Muscle layer of colon (tissue), 2 donors: ENCODE measurements around the gene GNRHR.

Experiments used
- H3K27ac ChIP-seq: one replicate; pipeline ENCODE4 v1.7.0; 2013; ENCODE audit warnings: low read depth, mild to moderate bottlenecking, low read length, moderate library complexity
- H3K27me3 ChIP-seq, 2 donors: one replicate each; pipeline ENCODE4 v1.7.0; 2013; ENCODE audit warnings: low read length in 2 of 2, mild to moderate bottlenecking in 2 of 2; ENCODE audit not compliant: insufficient read depth in 2 of 2, control insufficient read depth in 1 of 2
- H3K36me3 ChIP-seq: one replicate; pipeline ENCODE4 v1.7.0; 2013; ENCODE audit warnings: mild to moderate bottlenecking, low read length; ENCODE audit not compliant: insufficient read depth
- H3K4me1 ChIP-seq: one replicate; pipeline ENCODE4 v1.7.0; 2013; ENCODE audit warnings: mild to moderate bottlenecking, low read length; ENCODE audit not compliant: insufficient read depth
- H3K4me3 ChIP-seq, 2 donors: one replicate each; pipeline ENCODE4 v1.7.0; 2013; ENCODE audit warnings: low read length in 2 of 2, low read depth in 1 of 2, mild to moderate bottlenecking in 1 of 2, moderate library complexity in 1 of 2
- H3K9ac ChIP-seq: one replicate; pipeline ENCODE4 v1.7.0; 2013; ENCODE audit warnings: low read length
- H3K9me3 ChIP-seq: one replicate; pipeline ENCODE4 v1.7.0; 2013; ENCODE audit warnings: mild to moderate bottlenecking, low read length
- donor health status: abdominal sarcoma.
- donor health status: Adenocarcinoma of cecum.

The GNRHR gene

GRCh38 chr4:67727124-67727850 lies 26.9 kb downstream of the GNRHR start:
- Histone ChIP-seq H3K27ac (no peak overlapping the region), H3K9me3 (no peaks in the 10 kb centered on the region), H3K9ac (no peak overlapping the region), H3K4me3 (no peak overlapping the region), H3K4me1 (no peaks in the 10 kb centered on the region), H3K27me3 (no peaks in the 10 kb centered on the region), H3K36me3 (no peaks in the 10 kb centered on the region)

DNA sequence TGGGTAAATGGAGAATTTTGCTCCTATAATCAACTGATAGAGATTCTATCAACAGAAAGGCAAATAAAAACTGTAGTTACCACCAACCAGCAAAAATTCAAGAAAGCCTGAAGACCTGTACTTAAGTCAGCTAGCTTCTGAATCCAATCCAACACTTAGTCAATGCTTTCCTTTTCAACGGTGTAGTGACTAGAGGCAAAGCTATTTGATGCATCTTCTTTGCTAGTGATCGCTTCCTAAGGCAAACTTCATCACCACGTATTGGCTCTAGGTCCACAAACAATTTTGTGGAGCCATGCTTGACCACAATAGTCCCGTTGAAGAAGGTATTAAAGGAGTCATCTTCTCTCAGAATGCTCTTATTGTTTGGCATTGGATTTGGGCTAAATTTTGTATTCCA lies 28.2 kb downstream of the GNRHR start:
- Histone ChIP-seq H3K4me1 (no peaks in the 10 kb centered on the region), H3K27ac (no peak overlapping the region), H3K9ac (no peak overlapping the region), H3K9me3 (no peaks in the 10 kb centered on the region), H3K36me3 (no peaks in the 10 kb centered on the region), H3K27me3 (no peaks in the 10 kb centered on the region), H3K4me3 (no peak overlapping the region)

- H3K36me3 ChIP-seq: no peaks in the 10 kb centered on the region
- H3K27ac ChIP-seq: no peak overlapping the region
- H3K27me3 ChIP-seq: no peaks in the 10 kb centered on the region
- no peak overlapping the region for H3K4me3 ChIP-seq
- no peak overlapping the region for H3K9ac ChIP-seq
- no peaks in the 10 kb centered on the region for H3K9me3 ChIP-seq
- H3K4me1 ChIP-seq: no peaks in the 10 kb centered on the region
These were observed 29.1 kb downstream of the GNRHR start for GRCh38 chr4:67725132-67725531.

GRCh38 chr4:67723949-67724348 lies 30.2 kb downstream of the GNRHR start:
- no peak overlapping the region for H3K27ac ChIP-seq
- no peaks in the 10 kb centered on the region for H3K36me3 ChIP-seq
- no peaks in the 10 kb centered on the region for H3K4me1 ChIP-seq
- H3K4me3 ChIP-seq: no peak overlapping the region
- no peaks in the 10 kb centered on the region for H3K27me3 ChIP-seq
- no peak overlapping the region for H3K9ac ChIP-seq
- no peaks in the 10 kb centered on the region for H3K9me3 ChIP-seq

DNA sequence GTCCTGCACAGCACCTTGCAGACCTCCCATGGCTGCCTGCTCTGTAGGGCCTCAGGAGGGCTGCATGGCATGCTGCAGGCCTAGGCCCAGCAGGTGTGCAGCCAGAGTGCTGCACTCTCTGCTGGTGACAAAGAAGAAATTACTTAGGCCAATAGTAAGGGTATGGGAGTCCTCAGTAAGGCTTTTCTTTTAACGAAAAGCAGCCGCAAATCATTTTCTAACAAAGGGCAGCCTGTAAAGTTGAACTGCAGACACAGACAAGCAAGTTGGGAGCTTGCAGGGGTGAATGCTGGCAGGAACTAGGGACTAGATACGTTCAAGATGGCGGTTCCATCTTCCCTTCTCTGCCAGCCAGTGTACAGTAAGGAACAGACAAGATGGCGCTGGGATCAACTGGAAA lies 30.8 kb downstream of the GNRHR start:
- no peak overlapping the region for H3K27ac ChIP-seq
- H3K9ac ChIP-seq: no peak overlapping the region
- no peaks in the 10 kb centered on the region for H3K4me1 ChIP-seq
- H3K36me3 ChIP-seq: no peaks in the 10 kb centered on the region
- no peaks in the 10 kb centered on the region for H3K27me3 ChIP-seq
- H3K9me3 ChIP-seq: no peaks in the 10 kb centered on the region
- H3K4me3 ChIP-seq: no peak overlapping the region

GRCh38 chr4:67721770-67722597 lies 32.2 kb downstream of the GNRHR start:
- Histone ChIP-seq H3K4me1 (no peaks in the 10 kb centered on the region), H3K27me3 (no peaks in the 10 kb centered on the region), H3K4me3 (no peak overlapping the region), H3K9me3 (no peaks in the 10 kb centered on the region), H3K27ac (no peak overlapping the region), H3K9ac (no peak overlapping the region), H3K36me3 (no peaks in the 10 kb centered on the region)

DNA sequence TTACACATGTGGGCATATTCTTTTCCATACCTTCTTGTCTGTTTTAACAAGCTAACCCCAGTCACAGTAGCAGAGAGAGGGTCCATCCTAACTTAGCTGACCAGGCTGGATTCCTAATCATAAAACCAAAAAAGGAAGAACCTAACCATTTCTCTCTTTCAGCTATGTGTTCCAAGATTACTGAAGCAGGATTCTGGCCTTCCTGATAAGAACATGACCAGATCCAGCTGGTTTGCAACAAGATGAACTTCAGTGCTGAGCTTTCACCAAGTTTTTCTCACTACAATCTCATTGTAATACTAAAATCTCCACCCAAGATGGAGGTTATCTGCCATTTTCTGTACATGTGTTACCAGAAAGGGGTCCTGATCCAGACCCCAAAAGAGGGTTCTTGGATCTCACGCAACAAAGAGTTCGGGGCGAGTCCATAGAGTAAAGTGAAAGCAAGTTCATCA lies 32.8 kb downstream of the GNRHR start:
- Histone ChIP-seq H3K4me1 (no peaks in the 10 kb centered on the region), H3K9ac (no peak overlapping the region), H3K27me3 (no peaks in the 10 kb centered on the region), H3K4me3 (no peak overlapping the region), H3K27ac (no peak overlapping the region), H3K36me3 (no peaks in the 10 kb centered on the region), H3K9me3 (no peaks in the 10 kb centered on the region)

- H3K4me3 ChIP-seq: no peak overlapping the region
- no peaks in the 10 kb centered on the region for H3K36me3 ChIP-seq
- H3K27me3 ChIP-seq: no peaks in the 10 kb centered on the region
- no peak overlapping the region for H3K27ac ChIP-seq
- no peaks in the 10 kb centered on the region for H3K4me1 ChIP-seq
- H3K9me3 ChIP-seq: no peaks in the 10 kb centered on the region
- H3K9ac ChIP-seq: no peak overlapping the region
These were observed 34.1 kb downstream of the GNRHR start for GRCh38 chr4:67719953-67720617.

DNA sequence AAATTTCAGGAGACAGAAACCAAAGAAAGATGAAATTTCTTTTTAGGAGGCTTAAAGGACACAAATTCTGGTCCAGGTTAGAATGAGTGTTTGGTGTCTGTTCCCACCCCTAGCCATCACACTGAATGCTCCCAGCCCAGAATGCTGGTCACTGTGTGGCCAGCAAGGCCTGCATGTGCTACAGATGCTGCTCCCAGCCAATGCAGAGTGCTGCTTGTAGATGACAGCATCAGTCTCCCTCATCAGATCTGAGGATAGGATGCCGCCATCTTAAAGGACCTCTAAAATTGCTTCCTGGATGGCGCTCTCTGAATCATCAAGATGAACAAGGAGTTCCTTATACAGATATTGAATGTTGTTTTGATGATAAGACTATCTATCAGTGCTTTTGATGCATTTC lies 35.3 kb downstream of the GNRHR start:
- Histone ChIP-seq H3K4me1 (no peaks in the 10 kb centered on the region), H3K27me3 (no peaks in the 10 kb centered on the region), H3K27ac (no peak overlapping the region), H3K4me3 (no peak overlapping the region), H3K9ac (no peak overlapping the region), H3K36me3 (no peaks in the 10 kb centered on the region), H3K9me3 (no peaks in the 10 kb centered on the region)

GRCh38 chr4:67717586-67717985 lies 36.6 kb downstream of the GNRHR start:
- Histone ChIP-seq H3K4me3 (no peak overlapping the region), H3K9me3 (no peaks in the 10 kb centered on the region), H3K36me3 (no peaks in the 10 kb centered on the region), H3K27ac (no peak overlapping the region), H3K4me1 (no peaks in the 10 kb centered on the region), H3K9ac (no peak overlapping the region), H3K27me3 (no peaks in the 10 kb centered on the region)

- Histone ChIP-seq H3K9ac (no peak overlapping the region), H3K27me3 (no peaks in the 10 kb centered on the region), H3K4me3 (no peak overlapping the region), H3K27ac (no peak overlapping the region), H3K9me3 (no peaks in the 10 kb centered on the region), H3K4me1 (no peaks in the 10 kb centered on the region), H3K36me3 (no peaks in the 10 kb centered on the region)
These were observed 39.2 kb downstream of the GNRHR start for GRCh38 chr4:67714955-67715354.
